MCF 10A (cell line): ENCODE data around the gene ZNF778. TPM values are rescaled to one million over a fixed set of nuclear protein-coding genes. Genes with fewer than 3 reads are reported as not detected.
A peak's percentile ranks its signal among the peaks of the same experiment; 100 is the strongest.
"Not testable (repeated sequence)": the region's sequence is repeated elsewhere in the genome, so short reads cannot be mapped to it uniquely, and the experiment has no call there.

Source experiments
- BruUV-seq: library from RNA; stranded (reverse); fragments of 400-500 nt; replicated peaks from 2 replicates; lab custom pipeline; 2021; lab: Mats Ljungman, UMichigan
- CTCF ChIA-PET: fragments of 300-600 bp; sonication (Branson Sonifier 250); formaldehyde crosslinking; extraction: SDS; loops from one replicate; lab custom pipeline; 2021; ENCODE audit warnings: antibody characterized with exemption, inconsistent platforms; lab: Yijun Ruan, JAX
- POLR2A ChIA-PET: fragments of 300-600, 350-650 bp; sonication (Branson Sonifier 250); formaldehyde crosslinking; extraction: SDS; loops from one replicate; lab custom pipeline; 2020; ENCODE audit warnings: antibody characterized with exemption, inconsistent platforms; lab: Yijun Ruan, JAX
- DNase-seq: peaks from one replicate; pipeline ENCODE4 v3.0.0-alpha.2; 2018; ENCODE audit not compliant: unreplicated experiment
- H3K27ac Mint-ChIP-seq: one replicate; pipeline ENCODE4 v1.8.0; 2022; ENCODE audit warnings: mild to moderate bottlenecking, low read depth, mixed read lengths; ENCODE audit not compliant: unreplicated experiment
- H3K27me3 Mint-ChIP-seq: one replicate; pipeline ENCODE4 v1.8.0; 2022; ENCODE audit warnings: mixed read lengths; ENCODE audit not compliant: insufficient read depth, unreplicated experiment
- H3K36me3 Mint-ChIP-seq: one replicate; pipeline ENCODE4 v1.8.0; 2022; ENCODE audit warnings: mild to moderate bottlenecking, moderate library complexity, mixed read lengths; ENCODE audit not compliant: insufficient read depth, unreplicated experiment
- H3K4me1 Mint-ChIP-seq: one replicate; pipeline ENCODE4 v1.8.0; 2022; ENCODE audit warnings: mixed read lengths; ENCODE audit not compliant: insufficient read depth, unreplicated experiment
- H3K4me3 Mint-ChIP-seq: one replicate; pipeline ENCODE4 v1.8.0; 2022; ENCODE audit warnings: mild to moderate bottlenecking, moderate library complexity, mixed read lengths; ENCODE audit not compliant: unreplicated experiment
- H3K9me3 Mint-ChIP-seq: one replicate; pipeline ENCODE4 v1.8.0; 2022; ENCODE audit warnings: mixed read lengths; ENCODE audit not compliant: unreplicated experiment
- CTCF ChIP-seq: fragments of 200-600 bp; IDR thresholded peaks from one replicate; pipeline ENCODE4 v1.8.0; 2022; ENCODE audit warnings: antibody characterized with exemption, mild to moderate bottlenecking; ENCODE audit not compliant: unreplicated experiment
- intact Hi-C: fragments of 100-400 bp; cut with micrococcal nuclease; formaldehyde crosslinking; loops from 2 replicates; pipeline ENCODE4 v1.14.1; 2022
- total RNA-seq: library from RNA; stranded (reverse); gene quantifications from 2 replicates; pipeline ENCODE4 v1.2.3, GENCODE V29; 2022

ZNF778 gene
- total RNA-seq, 1 experiment from 2014 or later, result 15.8 TPM

- Mint-ChIP-seq H3K4me1 (no peaks in the 10 kb centered on the region), H3K27me3 (no peaks in the 10 kb centered on the region), H3K4me3 (no peak overlapping the region), H3K27ac (no peak overlapping the region), H3K36me3 (peaks cover 45% of the 10 kb centered on the region), H3K9me3 (no peaks in the 10 kb centered on the region)
- ChIA-PET CTCF (interaction anchor here (0.8 to 1.4 kb wide), 2 partner anchors 22 to 24 kb away, joined by 3 to 4 read pairs; no protein-coding TSS in a partner anchor), POLR2A (interaction anchor here (0.7 kb wide), 1 partner anchor 53 kb away, joined by 3 read pairs; no protein-coding TSS in a partner anchor)
- DNase-seq, result no peak
- no TSS peak for BruUV-seq
- intact Hi-C loops, result no loop called here
- TF ChIP-seq CTCF, result no peak
Observed at GRCh38 chr16:89266521-89267134, 49.1 kb downstream of the ZNF778 start.

DNA sequence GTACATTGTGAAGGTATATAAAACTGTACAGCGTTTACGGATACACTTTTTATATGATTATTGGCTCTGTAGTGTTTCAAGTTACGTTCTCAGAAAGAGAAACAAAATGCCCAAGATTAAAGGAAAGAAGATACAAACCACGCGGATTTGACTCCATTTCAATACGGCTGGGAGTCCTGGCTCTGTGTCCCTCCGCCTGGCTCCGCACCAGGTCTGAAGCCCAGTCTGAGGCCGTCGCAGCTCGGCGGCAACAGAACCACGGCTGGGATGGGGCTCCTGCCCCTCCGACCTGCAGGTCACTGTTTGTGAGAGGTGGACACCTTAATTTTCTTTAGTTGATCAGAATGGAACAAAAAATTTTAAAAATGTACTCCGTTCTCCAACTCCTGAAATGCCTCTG, 50.2 kb downstream of the ZNF778 start:
- H3K36me3 Mint-ChIP-seq, result peaks cover 53% of the 10 kb centered on the region
- intact Hi-C loops, H3K4me1 Mint-ChIP-seq, H3K9me3 Mint-ChIP-seq, H3K27ac Mint-ChIP-seq, H3K27me3 Mint-ChIP-seq, POLR2A ChIA-PET, DNase-seq, H3K4me3 Mint-ChIP-seq: not testable (repeated sequence)
- CTCF ChIA-PET, result interaction anchor here (0.6 to 1.4 kb wide), 2 partner anchors 20 to 23 kb away, joined by 3 to 4 read pairs; no protein-coding TSS in a partner anchor
- BruUV-seq, result TSS peak; percentile 77

DNA sequence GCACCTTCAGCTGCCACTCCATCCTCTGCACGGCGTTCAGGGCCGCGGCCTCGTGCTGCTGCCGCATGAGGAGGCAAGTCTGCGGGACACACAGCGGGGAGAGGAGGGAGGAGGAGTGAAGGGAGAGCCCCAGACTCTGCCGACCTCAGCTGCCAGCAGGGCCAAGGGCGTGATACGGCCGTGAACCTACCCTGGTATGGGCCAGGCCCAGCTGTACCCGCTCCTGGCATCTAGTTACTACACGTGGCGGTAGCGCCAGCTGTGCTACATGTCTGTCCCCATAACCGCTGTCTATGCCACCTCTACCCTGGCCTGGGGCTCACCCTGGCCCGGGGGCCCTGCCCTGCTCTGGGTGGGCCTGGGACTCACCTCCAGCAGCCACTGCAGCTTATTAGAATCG, 51.1 kb downstream of the ZNF778 start:
- POLR2A ChIA-PET, result no interaction called here
- H3K27ac Mint-ChIP-seq, result no peak overlapping the region
- no TSS peak for BruUV-seq
- intact Hi-C loops, result no loop called here
- H3K36me3 Mint-ChIP-seq, result peaks cover 61% of the 10 kb centered on the region
- H3K4me3 Mint-ChIP-seq, result no peak overlapping the region
- no peak for DNase-seq
- no peaks in the 10 kb centered on the region for H3K9me3 Mint-ChIP-seq
- TF ChIP-seq CTCF, result no peak
- H3K27me3 Mint-ChIP-seq, result no peaks in the 10 kb centered on the region
- CTCF ChIA-PET, result interaction anchor here (0.5 to 1.4 kb wide), 3 partner anchors 21 to 827 kb away, joined by 3 to 6 read pairs (median 3); no protein-coding TSS in a partner anchor
- no peaks in the 10 kb centered on the region for H3K4me1 Mint-ChIP-seq

DNA sequence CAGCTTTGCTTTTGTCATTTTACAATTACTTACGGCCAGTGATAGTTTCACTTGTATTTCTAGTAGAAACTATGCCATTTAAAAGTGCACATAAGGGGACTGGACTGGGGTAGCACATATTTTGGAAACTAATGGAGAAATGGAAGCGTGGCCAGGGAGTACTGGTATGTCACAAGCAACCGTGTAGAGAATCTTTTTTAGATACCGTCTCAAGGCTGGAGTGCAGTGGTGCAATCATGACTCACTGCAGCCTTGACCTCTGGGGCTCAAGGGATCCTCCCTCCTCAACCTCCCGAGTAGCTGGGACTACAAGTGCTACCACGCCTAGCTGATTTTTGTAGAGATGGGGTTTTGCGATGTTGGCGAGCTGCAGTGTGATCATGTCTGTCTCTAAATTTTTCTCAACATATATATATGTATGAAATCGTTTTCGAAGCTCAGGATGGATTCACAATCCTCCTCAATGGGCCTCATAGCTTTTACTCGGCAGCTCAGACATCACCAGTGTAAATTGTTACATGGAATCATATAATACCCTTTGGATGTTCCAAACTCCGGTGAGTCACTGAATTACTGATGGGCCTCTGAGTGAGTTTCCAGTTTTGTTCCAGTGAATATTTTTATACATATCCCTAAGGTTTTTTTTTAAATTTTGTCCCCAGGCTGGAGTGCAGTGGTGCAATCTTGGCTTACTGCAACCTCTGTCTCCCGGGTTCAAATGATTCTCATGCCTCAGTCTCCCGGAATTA, 51.7 kb downstream of the ZNF778 start:
- no peak overlapping the region for H3K27ac Mint-ChIP-seq
- peaks cover 66% of the 10 kb centered on the region for H3K36me3 Mint-ChIP-seq
- CTCF ChIA-PET, result interaction anchor here (0.5 to 1.4 kb wide), 3 partner anchors 20 to 828 kb away, joined by 3 to 6 read pairs (median 3); no protein-coding TSS in a partner anchor
- BruUV-seq, result no TSS peak
- DNase-seq, result peak; percentile 65
- no peak overlapping the region for H3K4me3 Mint-ChIP-seq
- intact Hi-C loops, result no loop called here
- TF ChIP-seq CTCF, result no peak
- H3K9me3 Mint-ChIP-seq, result no peaks in the 10 kb centered on the region
- H3K27me3 Mint-ChIP-seq, result no peaks in the 10 kb centered on the region
- POLR2A ChIA-PET, result interaction anchor here (0.6 kb wide), 1 partner anchor 317 kb away, joined by 3 read pairs; no protein-coding TSS in a partner anchor
- H3K4me1 Mint-ChIP-seq, result no peaks in the 10 kb centered on the region
